GM19452 (cell line): Measurements from ENCODE around the gene C3orf70.

Source experiments
- ATAC-seq: cut with Tn5 transposase; IDR thresholded peaks from one replicate; pipeline ENCODE4 v1.9.1; 2021; ENCODE audit not compliant: unreplicated experiment

The C3orf70 gene

GRCh38 chr3:185089343-185089742 lies 63.5 kb downstream of the C3orf70 start:
- ATAC-seq, result no peak

DNA sequence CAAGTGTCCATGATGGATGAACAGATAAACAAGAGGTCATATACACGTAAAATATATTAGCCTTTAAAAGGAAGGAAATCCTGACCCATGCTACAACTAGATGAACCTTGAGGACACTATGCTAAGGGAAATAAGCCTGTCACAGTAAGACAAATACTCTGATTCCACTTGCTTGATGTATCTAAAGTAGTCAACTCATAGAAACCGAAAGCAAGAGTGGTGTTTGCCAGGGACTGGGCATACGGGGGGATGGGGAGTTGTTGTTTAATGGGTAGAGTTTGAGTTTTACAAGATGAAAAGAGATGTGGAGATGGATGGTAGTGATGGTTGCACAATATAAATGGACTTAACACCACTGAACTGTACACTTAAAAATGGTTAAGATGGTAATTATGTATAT lies 65.4 kb downstream of the C3orf70 start:
- ATAC-seq, result no peak

- ATAC-seq, result no peak
These were observed 68.0 kb downstream of the C3orf70 start for GRCh38 chr3:185084901-185085300.

GRCh38 chr3:185084402-185084801 lies 68.5 kb downstream of the C3orf70 start:
- no peak for ATAC-seq

DNA sequence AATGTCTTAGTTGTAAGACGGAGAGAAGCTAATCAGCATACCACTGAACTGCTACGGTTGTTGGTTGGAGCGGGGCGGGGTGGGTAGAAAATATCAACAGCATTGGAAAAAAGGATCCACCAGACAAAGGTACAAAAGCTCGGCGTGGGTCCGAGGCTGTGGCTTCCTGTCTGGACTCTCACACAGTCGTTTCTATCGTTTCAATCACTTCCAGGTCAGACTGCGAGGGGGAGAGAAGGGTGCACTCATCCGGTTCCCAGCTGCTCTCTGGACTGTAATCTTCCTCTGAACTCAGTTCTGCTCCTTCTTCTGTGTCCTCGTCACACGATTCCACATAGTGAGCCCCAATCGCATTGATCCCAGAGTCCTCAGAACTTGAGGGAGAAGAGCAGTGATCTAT lies 70.0 kb downstream of the C3orf70 start:
- no peak for ATAC-seq

- ATAC-seq, result no peak
These were observed 70.7 kb downstream of the C3orf70 start for GRCh38 chr3:185082149-185082548.

DNA sequence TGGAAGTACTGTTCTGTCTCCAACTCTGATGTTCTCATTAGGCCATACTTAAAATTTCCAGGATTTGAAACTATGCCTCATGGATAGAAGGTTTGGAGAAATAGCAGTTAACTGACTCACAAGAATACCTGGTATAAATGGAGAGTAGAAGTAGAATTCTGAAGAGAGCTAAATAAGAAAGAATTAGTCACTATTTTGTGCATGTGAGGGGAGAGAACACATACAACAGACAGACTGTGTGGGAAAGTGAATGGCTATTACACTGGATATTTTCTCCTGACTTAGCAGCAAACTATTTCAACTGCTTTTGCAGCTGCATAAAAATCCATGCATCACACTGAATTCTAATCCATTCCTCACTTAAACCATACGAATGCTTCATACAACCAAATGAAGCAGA lies 71.3 kb downstream of the C3orf70 start:
- ATAC-seq, result no peak

- ATAC-seq, result no peak
These were observed 73.2 kb downstream of the C3orf70 start for GRCh38 chr3:185079625-185080024.

- no peak for ATAC-seq
These were observed 76.6 kb downstream of the C3orf70 start for GRCh38 chr3:185076219-185076618.

DNA sequence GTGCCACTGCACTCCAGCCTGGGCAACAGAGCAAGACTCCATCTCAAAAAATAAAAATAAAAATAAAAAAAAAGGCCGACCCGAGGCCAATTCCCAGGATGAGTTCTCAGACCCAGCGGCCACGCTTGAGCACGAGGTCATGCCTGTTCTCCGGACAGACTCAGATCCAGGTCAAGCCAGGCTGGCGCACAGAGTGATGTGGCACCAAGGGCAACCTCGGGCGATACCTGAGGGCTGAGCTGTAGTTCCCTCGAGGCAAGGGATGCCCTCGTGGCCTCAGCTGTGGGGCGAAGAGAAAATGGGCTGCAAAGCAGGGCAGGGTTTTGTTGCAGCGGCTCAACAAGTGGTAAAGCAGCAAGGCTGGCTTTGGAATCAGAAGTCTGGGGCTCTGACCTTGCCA lies 77.3 kb downstream of the C3orf70 start:
- no peak for ATAC-seq

DNA sequence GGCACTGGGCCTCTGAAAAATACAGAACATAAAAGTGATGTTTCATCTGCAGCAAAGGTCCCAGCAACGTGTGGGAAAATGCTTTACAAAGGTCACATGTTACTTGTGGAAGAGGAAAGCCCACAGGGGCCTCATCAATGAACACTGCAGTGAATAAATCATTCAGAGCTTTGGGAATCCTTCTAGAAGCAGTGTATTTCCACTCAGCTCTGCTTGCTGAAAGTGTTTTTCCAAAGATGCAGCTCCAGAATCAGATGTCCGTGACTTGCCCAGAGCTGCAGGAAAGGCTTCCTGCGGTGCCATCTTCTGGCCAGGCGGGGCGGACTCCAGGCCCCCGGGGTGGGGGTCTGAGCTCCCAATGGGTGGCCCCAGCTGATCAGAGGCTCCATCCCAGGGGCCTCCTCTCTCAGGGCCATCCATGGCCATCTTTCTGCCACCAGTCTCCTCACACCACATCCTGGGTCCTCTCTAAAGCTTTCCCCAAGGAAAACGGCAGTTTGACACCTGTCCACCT lies 81.5 kb downstream of the C3orf70 start:
- ATAC-seq, result no peak

- ATAC-seq, result no peak
These were observed 82.2 kb downstream of the C3orf70 start for GRCh38 chr3:185070491-185071286.

- no peak for ATAC-seq
These were observed 83.5 kb downstream of the C3orf70 start for GRCh38 chr3:185069037-185070030.

DNA sequence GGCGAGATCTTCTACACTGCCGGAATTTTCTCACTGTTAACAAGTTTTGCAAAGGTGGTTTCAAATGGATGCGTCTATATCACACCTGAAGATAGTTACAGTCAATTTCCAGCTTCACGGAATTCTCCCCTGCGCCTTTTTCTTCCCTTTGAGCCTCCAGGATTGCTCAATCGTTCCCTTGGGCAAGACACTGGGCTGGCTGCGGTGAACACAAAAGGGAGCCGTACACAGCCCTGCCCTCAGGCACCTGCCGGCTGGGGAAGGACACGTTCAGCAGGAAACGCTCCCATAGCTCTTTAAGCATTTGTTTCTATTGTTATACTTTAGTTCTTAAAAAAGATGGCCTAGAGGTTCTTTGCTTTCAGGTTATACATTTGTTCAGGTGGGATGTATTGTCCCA lies 85.7 kb downstream of the C3orf70 start:
- no peak for ATAC-seq

DNA sequence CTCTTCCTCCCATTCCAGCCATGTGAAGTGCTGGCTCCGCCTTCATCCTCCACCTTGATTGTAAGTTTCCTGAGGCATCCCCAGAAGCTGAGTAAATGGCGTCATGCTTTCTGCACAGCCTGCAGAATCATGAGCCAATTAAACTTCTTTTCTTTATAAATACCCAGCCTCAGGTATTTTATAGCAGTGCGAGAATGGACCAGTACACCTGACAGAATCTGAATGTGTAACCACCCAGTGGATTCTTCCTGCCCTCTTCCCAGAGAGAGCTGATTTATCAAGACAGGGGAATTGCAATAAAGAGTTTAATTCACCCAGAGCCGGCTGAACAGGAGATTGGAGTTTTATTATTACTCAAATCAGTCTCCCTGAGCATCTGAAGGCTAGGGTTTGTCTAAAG lies 86.6 kb downstream of the C3orf70 start:
- ATAC-seq, result no peak

DNA sequence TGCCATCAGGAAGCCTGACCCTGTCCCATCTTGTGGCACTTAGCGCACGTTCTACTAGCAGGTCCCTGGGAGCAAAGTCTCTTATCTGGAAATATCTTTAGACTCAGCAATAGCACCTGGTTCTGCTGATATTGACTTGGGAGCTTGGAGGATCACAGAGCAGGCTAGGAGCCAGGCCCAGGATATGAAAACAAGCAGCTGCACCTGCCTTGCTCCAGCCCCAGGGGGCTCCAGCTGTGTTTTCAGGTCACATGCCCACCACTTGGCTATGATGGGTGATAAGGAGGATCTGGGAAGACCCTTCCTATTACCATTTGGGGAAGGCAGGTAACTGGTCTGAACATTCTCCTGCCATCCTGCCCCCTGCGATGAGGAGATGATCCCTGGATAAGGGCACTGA lies 87.8 kb downstream of the C3orf70 start:
- ATAC-seq, result no peak

DNA sequence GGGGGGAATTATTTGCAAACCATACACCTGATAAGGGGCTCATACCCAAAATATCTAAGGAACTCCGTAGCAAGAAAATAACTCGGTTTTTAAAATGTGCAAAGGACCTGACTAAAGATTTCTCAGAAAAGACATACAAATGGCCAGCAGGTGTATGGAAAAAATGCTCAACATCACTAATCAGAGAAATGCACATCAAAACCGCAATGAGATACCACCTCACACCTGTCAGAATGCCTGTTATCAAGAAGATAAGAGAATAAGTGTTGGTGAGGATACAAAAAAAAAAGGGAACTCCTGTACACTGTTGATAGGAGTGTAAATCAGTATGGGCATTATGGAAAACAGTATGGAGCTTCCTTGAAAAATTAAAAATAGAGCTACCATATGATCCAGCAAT lies 89.4 kb downstream of the C3orf70 start:
- no peak for ATAC-seq

GRCh38 chr3:185062191-185062590 lies 90.7 kb downstream of the C3orf70 start:
- ATAC-seq, result no peak

DNA sequence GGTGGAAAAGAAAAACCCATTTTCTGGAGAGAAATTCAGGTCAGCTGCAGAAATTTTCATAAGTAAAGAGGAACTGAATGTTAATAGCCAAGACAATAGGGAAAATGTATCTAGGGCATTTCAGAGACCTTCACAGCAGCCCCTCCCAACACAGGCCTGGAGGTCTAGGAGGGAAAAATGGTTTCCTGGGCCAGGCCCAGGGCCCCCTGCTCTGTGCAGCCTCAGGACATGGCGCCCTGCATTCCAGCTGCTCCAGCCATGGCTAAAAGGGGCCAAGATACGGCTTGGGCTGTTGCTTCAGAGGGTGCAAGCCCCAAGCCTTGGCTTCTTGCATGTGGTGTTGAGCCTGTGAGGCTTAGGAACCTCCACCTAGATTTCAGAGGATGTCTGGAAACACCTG lies 92.2 kb downstream of the C3orf70 start:
- ATAC-seq, result no peak

- no peak for ATAC-seq
These were observed 93.1 kb downstream of the C3orf70 start for GRCh38 chr3:185059766-185060165.

- ATAC-seq, result no peak
These were observed 94.1 kb downstream of the C3orf70 start for GRCh38 chr3:185058796-185059195.

- ATAC-seq, result no peak
These were observed 95.0 kb downstream of the C3orf70 start for GRCh38 chr3:185057829-185058228.
